Neural cell (in vitro differentiated cells): ENCODE data around the gene COPS7B. TPM values are rescaled to one million over a fixed set of nuclear protein-coding genes. Genes with fewer than 3 reads are reported as not detected.

ENCODE experiments used
- H2AFZ ChIP-seq: fragments of 200-600, 300-800 bp; sonication (generic), shearing (Covaris generic); 2 replicates; pipeline ENCODE4 v1.6.0; 2014; ENCODE audit warnings: low read depth, mild to moderate bottlenecking, antibody characterized with exemption, low read length, moderate library complexity
- H3F3A ChIP-seq: fragments of 200-600 bp; shearing (Covaris generic); 2 replicates; pipeline ENCODE4 v1.6.1; 2016; ENCODE audit warnings: mild to moderate bottlenecking, moderate library complexity, mixed read lengths, antibody characterized with exemption, low read length; ENCODE audit not compliant: insufficient read depth, poor library complexity, severe bottlenecking
- H3K27ac ChIP-seq: fragments of 200-600, 300-800 bp; sonication (generic), shearing (Covaris generic); 2 replicates; pipeline ENCODE4 v1.5.1; 2014; ENCODE audit warnings: mild to moderate bottlenecking, low read length, moderate library complexity
- H3K27me3 ChIP-seq: fragments of 300-800, 200-600 bp; sonication (generic), shearing (Covaris generic); 2 replicates; pipeline ENCODE4 v1.6.0; 2014; ENCODE audit warnings: mild to moderate bottlenecking, low read depth, low read length, moderate library complexity; ENCODE audit not compliant: insufficient read depth
- H3K36me3 ChIP-seq: fragments of 300-800, 200-600 bp; sonication (generic), shearing (Covaris generic); 2 replicates; pipeline ENCODE4 v1.5.1; 2014; ENCODE audit warnings: mild to moderate bottlenecking, antibody characterized with exemption, low read length, moderate library complexity; ENCODE audit not compliant: insufficient read depth
- H3K4me2 ChIP-seq: fragments of 300-800, 200-600 bp; sonication (generic), shearing (Covaris generic); 2 replicates; pipeline ENCODE4 v1.6.0; 2014; ENCODE audit warnings: mild to moderate bottlenecking, low read length
- H3K4me3 ChIP-seq: fragments of 300-800, 200-600 bp; sonication (generic), shearing (Covaris generic); 2 replicates; pipeline ENCODE4 v1.5.1; 2014; ENCODE audit warnings: mild to moderate bottlenecking, low read length, moderate library complexity
- H3K79me2 ChIP-seq: fragments of 200-600 bp; shearing (Covaris generic); replicated peaks from 2 replicates; pipeline ENCODE4 v1.6.0; 2014; ENCODE audit warnings: mild to moderate bottlenecking, low read length, moderate library complexity; ENCODE audit not compliant: insufficient read depth
- H3K9ac ChIP-seq: fragments of 300-800, 200-600 bp; sonication (generic), shearing (Covaris generic); 2 replicates; pipeline ENCODE4 v1.6.1; 2016; ENCODE audit warnings: mild to moderate bottlenecking, low read length, mixed read lengths
- H3K9me2 ChIP-seq: fragments of 200-600 bp; shearing (Covaris generic); 2 replicates; pipeline ENCODE4 v1.6.1; 2016; ENCODE audit warnings: mild to moderate bottlenecking, low read length, mixed read lengths; ENCODE audit not compliant: insufficient read depth
- H3K9me3 ChIP-seq: fragments of 200-600, 300-800 bp; sonication (generic), shearing (Covaris generic); 2 replicates; pipeline ENCODE4 v1.6.1; 2016; ENCODE audit warnings: mild to moderate bottlenecking, mixed run types, low read length, moderate library complexity, mixed read lengths
- H4K20me1 ChIP-seq: fragments of 200-600 bp; shearing (Covaris generic); 2 replicates; pipeline ENCODE4 v1.6.1; 2016; ENCODE audit warnings: mild to moderate bottlenecking, mixed run types; ENCODE audit not compliant: insufficient read depth
- CTCF ChIP-seq: fragments of 450-650 bp; IDR thresholded peaks from 2 replicates; pipeline ENCODE4 v1.5.1; 2014; ENCODE audit warnings: antibody characterized with exemption, mild to moderate bottlenecking, moderate library complexity; ENCODE audit not compliant: poor library complexity, severe bottlenecking
- EP300 ChIP-seq: fragments of 450-650 bp; conservative IDR thresholded peaks from 2 replicates; pipeline ENCODE4 v1.6.1; 2014; ENCODE audit warnings: antibody characterized with exemption, mild to moderate bottlenecking, moderate library complexity; ENCODE audit not compliant: poor library complexity, severe bottlenecking
- EZH2 ChIP-seq: fragments of 200-600, 300-800 bp; shearing (Covaris generic), sonication (generic); IDR thresholded peaks from 2 replicates; pipeline ENCODE4 v1.6.1; 2014; ENCODE audit warnings: antibody characterized with exemption, low read length, borderline replicate concordance, mild to moderate bottlenecking; ENCODE audit not compliant: insufficient read depth, poor library complexity, severe bottlenecking
- MXI1 ChIP-seq: fragments of 450-650 bp; conservative IDR thresholded peaks from 2 replicates; pipeline ENCODE4 v1.6.1; 2014; ENCODE audit warnings: antibody characterized with exemption, mild to moderate bottlenecking; ENCODE audit not compliant: poor library complexity, severe bottlenecking
- POLR2AphosphoS5 ChIP-seq: IDR thresholded peaks from 2 replicates; pipeline ENCODE4 v1.6.1; 2012
- RAD21 ChIP-seq: fragments of 450-650 bp; conservative IDR thresholded peaks from 2 replicates; pipeline ENCODE4 v1.6.1; 2014; ENCODE audit warnings: antibody characterized with exemption, mild to moderate bottlenecking, moderate library complexity
- SMC3 ChIP-seq: fragments of 450-650 bp; conservative IDR thresholded peaks from 2 replicates; pipeline ENCODE4 v1.6.1; 2014; ENCODE audit warnings: antibody characterized with exemption, mild to moderate bottlenecking, moderate library complexity; ENCODE audit not compliant: poor library complexity
- TAF1 ChIP-seq: IDR thresholded peaks from 2 replicates; pipeline ENCODE4 v1.6.1; 2012; ENCODE audit warnings: low read depth
- polyA plus RNA-seq: library from polyadenylated mRNA; depleted of rRNA; stranded (reverse); fragments of >200 nt; gene quantifications from 2 replicates; pipeline ENCODE4 v1.2.3, GENCODE V29; 2014
- TF ChIP-seq, protein P1 (sequence below): IDR thresholded peaks from 2 replicates; pipeline ENCODE4 v1.6.1; 2012; ENCODE audit warnings: borderline replicate concordance

COPS7B gene
- polyA plus RNA-seq, 1 donor from 2014 or later: 23.8 TPM

GRCh38 chr2:231786917-231787292 lies 660 bp downstream of the COPS7B start:
- Histone ChIP-seq H3K36me3 (no peaks in the 10 kb centered on the region), H3K27me3 (no peaks in the 10 kb centered on the region), H3K27ac (peak overlapping the region; percentile 72), H2AFZ (peak overlapping the region; percentile 77), H4K20me1 (no peaks in the 10 kb centered on the region), H3K79me2 (peaks cover 34% of the 10 kb centered on the region), H3K9me2 (no peaks in the 10 kb centered on the region), H3K9me3 (no peaks in the 10 kb centered on the region), H3K4me3 (peak overlapping the region; percentile 95), H3F3A (no peaks in the 10 kb centered on the region), H3K9ac (peak overlapping the region; percentile 80), H3K4me2 (peak overlapping the region; percentile 62)
- no peak for TF ChIP-seq EP300

DNA sequence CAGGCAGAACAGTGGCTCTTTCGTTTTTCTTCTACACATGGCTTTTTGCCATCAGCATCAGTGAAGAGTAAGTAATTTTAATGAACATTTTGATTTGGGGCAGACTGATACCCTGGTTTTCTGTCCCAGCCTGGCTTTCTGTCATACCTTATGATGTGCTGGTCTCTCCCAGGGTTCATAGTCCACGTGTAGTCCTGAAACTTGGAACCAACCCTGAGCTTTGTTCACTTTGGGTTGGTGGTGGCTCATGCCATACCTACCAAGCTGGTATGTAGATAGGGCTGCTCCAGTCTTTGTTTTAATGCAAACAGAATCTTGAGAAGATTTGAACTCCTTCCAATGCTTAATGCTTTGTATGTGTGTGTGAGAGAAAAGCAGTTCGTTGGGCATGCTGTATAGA lies 4.9 kb downstream of the COPS7B start:
- Histone ChIP-seq H3K4me3 (no peak overlapping the region), H3K27ac (no peak overlapping the region), H4K20me1 (no peaks in the 10 kb centered on the region), H3K79me2 (peaks cover 37% of the 10 kb centered on the region), H3K27me3 (no peaks in the 10 kb centered on the region), H3F3A (no peaks in the 10 kb centered on the region), H3K9ac (no peak overlapping the region), H3K36me3 (peaks cover 4% of the 10 kb centered on the region), H3K4me2 (no peak overlapping the region), H3K9me3 (no peaks in the 10 kb centered on the region), H3K9me2 (no peaks in the 10 kb centered on the region), H2AFZ (no peak overlapping the region)
- no peak for TF ChIP-seq POLR2AphosphoS5

DNA sequence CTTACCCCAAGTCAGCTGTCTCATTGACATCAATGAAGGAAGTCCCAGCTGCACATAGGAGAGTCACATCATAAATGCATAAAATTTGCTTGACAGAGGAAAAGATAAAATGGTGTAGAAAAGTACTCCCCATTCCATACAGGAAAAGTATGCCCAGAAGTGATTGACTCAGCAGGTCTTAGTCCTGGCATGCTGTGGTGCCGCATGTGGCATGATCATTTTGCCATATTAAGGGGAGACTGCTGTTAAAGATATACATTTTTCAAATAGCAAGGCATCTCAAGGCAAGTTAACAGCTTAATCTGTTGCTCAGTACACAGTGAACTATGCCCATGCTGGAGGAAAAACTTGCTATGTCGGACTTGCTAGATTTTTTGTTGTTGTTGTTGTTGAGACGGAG lies 8.1 kb downstream of the COPS7B start:
- no peaks in the 10 kb centered on the region for H3F3A ChIP-seq
- no peaks in the 10 kb centered on the region for H3K27me3 ChIP-seq
- H3K4me3 ChIP-seq: no peak overlapping the region
- TF ChIP-seq EP300 (no peak), CTCF (no peak), MXI1 (no peak), EZH2 (no peak), SMC3 (no peak), RAD21 (no peak), TAF1 (no peak), POLR2AphosphoS5 (no peak)
- TF ChIP-seq, protein P1, sequence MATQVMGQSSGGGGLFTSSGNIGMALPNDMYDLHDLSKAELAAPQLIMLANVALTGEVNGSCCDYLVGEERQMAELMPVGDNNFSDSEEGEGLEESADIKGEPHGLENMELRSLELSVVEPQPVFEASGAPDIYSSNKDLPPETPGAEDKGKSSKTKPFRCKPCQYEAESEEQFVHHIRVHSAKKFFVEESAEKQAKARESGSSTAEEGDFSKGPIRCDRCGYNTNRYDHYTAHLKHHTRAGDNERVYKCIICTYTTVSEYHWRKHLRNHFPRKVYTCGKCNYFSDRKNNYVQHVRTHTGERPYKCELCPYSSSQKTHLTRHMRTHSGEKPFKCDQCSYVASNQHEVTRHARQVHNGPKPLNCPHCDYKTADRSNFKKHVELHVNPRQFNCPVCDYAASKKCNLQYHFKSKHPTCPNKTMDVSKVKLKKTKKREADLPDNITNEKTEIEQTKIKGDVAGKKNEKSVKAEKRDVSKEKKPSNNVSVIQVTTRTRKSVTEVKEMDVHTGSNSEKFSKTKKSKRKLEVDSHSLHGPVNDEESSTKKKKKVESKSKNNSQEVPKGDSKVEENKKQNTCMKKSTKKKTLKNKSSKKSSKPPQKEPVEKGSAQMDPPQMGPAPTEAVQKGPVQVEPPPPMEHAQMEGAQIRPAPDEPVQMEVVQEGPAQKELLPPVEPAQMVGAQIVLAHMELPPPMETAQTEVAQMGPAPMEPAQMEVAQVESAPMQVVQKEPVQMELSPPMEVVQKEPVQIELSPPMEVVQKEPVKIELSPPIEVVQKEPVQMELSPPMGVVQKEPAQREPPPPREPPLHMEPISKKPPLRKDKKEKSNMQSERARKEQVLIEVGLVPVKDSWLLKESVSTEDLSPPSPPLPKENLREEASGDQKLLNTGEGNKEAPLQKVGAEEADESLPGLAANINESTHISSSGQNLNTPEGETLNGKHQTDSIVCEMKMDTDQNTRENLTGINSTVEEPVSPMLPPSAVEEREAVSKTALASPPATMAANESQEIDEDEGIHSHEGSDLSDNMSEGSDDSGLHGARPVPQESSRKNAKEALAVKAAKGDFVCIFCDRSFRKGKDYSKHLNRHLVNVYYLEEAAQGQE: no peak
- H4K20me1 ChIP-seq: no peaks in the 10 kb centered on the region
- H3K27ac ChIP-seq: no peak overlapping the region
- no peaks in the 10 kb centered on the region for H3K9me2 ChIP-seq
- H3K79me2 ChIP-seq: peaks cover 9% of the 10 kb centered on the region
- no peak overlapping the region for H3K4me2 ChIP-seq
- H3K9ac ChIP-seq: no peak overlapping the region
- peaks cover 8% of the 10 kb centered on the region for H3K36me3 ChIP-seq
- no peaks in the 10 kb centered on the region for H3K9me3 ChIP-seq
- H2AFZ ChIP-seq: no peak overlapping the region
